GM23248 (cell line): Measurements from ENCODE around the gene PGGT1B.

Experiments used
- EZH2 ChIP-seq: fragments of 200-600 bp; sonication (generic); IDR thresholded peaks from 2 replicates; pipeline ENCODE4 v1.6.1; 2018; ENCODE audit warnings: antibody characterized with exemption, mild to moderate bottlenecking; ENCODE audit not compliant: insufficient read depth, poor library complexity, severe bottlenecking
- EZH2phosphoT487 ChIP-seq: fragments of 200-600 bp; sonication (generic); IDR thresholded peaks from 2 replicates; pipeline ENCODE4 v1.6.1; 2018; ENCODE audit warnings: antibody characterized with exemption, moderate library complexity, mild to moderate bottlenecking, low read depth; ENCODE audit not compliant: insufficient read depth

- TF ChIP-seq EZH2phosphoT487 (no peak; the same call in 1 of the 2 replicates), EZH2 (peak; percentile 86)
Measured at GRCh38 chr5:115180165-115180709, 82.4 kb downstream of the PGGT1B start.
